ENCODE data around the gene SLX9.

The SLX9 gene

DNA sequence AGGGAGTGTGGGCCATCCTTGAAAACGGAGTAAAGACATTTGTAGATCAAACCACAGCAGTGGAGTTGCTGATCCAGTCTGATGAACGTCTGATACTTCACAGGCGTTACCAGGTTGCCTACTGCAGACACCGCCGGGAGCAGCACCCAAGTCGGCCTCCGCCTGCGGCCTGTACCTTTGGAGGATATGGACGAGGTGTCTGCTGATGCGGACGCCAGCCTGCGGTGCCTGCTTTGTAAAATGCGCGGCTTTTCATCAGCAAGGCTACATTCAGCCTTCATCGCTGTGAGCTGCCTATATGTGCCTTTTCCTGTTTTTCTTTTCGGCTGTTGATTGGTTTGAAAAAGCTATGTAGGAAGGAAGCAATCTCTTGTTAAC is 16.0 kb downstream of the SLX9 start:
- H4K20me1 ChIP-seq (ENCODE audit: insufficient read depth, low read length): no peaks in the 10 kb centered on the region
- no peak for TF ChIP-seq EZH2 (IDR thresholded peaks at IDR 0.05; ENCODE audit: borderline replicate concordance, low read length)
- TF ChIP-seq, protein P1, sequence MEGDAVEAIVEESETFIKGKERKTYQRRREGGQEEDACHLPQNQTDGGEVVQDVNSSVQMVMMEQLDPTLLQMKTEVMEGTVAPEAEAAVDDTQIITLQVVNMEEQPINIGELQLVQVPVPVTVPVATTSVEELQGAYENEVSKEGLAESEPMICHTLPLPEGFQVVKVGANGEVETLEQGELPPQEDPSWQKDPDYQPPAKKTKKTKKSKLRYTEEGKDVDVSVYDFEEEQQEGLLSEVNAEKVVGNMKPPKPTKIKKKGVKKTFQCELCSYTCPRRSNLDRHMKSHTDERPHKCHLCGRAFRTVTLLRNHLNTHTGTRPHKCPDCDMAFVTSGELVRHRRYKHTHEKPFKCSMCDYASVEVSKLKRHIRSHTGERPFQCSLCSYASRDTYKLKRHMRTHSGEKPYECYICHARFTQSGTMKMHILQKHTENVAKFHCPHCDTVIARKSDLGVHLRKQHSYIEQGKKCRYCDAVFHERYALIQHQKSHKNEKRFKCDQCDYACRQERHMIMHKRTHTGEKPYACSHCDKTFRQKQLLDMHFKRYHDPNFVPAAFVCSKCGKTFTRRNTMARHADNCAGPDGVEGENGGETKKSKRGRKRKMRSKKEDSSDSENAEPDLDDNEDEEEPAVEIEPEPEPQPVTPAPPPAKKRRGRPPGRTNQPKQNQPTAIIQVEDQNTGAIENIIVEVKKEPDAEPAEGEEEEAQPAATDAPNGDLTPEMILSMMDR (IDR thresholded peaks at IDR 0.05; ENCODE audit: low read length): no peak

DNA sequence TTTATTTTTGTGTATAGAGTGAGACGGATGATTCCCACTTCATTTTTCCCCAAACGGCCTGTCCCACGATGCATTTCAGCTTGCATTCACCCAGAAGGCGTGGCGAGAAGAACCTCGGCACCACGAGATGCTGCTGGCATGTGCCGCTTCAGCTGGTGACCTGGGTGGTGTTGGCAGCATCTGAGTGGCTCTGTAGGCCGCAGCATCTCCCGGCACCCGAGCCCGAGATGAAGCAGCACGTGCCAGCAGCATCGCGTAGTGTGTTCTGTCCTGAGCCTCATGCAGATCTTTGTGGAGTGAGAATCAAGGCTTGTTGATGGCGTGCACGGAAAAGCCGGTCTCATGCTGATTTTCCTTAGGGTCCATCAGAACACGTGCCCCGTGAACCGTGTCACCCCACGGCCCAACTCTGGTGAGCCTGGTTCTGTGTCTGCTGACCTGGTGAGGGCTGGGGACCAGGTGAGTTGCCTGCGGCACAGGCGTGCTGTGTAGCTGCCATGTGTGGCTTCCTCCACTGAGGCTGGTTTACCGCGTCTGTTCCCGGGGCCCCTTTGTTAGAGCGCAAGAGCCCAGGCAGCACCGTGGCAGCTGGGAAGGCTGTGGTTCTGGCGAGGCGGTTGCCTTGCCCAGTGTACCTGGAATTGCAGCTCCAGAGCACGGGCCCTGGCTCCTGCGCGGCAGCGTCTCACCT is 16.7 kb downstream of the SLX9 start:
- Histone ChIP-seq H3K9ac (ENCODE audit: low read length) (no peak overlapping the region), H3K9me2 (ENCODE audit: low read depth, low read length) (no peaks in the 10 kb centered on the region), H3K27me3 (ENCODE audit: insufficient read depth, low read length) (no peaks in the 10 kb centered on the region), H3K4me3 (ENCODE audit: low read depth, low read length, poor library complexity, severe bottlenecking) (no peak overlapping the region), H3K27ac (ENCODE audit: low read depth, low read length, poor library complexity, severe bottlenecking) (no peak overlapping the region), H3F3A (ENCODE audit: insufficient read depth, low read length) (no peaks in the 10 kb centered on the region; the same call in 1 of the 2 replicates), H4K20me1 (ENCODE audit: insufficient read depth, low read length) (no peaks in the 10 kb centered on the region), H2AFZ (ENCODE audit: low read length) (no peak overlapping the region), H3K36me3 (ENCODE audit: insufficient read depth, low read length) (peaks cover 78% of the 10 kb centered on the region), H3K9me3 (ENCODE audit: low read length) (no peaks in the 10 kb centered on the region), H3K4me1 (ENCODE audit: insufficient read depth, low read length, severe bottlenecking) (peaks cover 13% of the 10 kb centered on the region), H3K79me2 (ENCODE audit: insufficient read depth, low read length) (no peaks in the 10 kb centered on the region), H3K4me2 (ENCODE audit: low read length) (no peak overlapping the region)
- TF ChIP-seq, protein P1 (IDR thresholded peaks at IDR 0.05; ENCODE audit: low read length): no peak
- no peak for TF ChIP-seq EZH2 (IDR thresholded peaks at IDR 0.05; ENCODE audit: borderline replicate concordance, low read length)

More for the DNA sequence above, 16.0 kb downstream of the SLX9 start:
- Histone ChIP-seq H3K27me3 (ENCODE audit: insufficient read depth, low read length) (no peaks in the 10 kb centered on the region), H3K9me2 (ENCODE audit: low read depth, low read length) (no peaks in the 10 kb centered on the region), H2AFZ (ENCODE audit: low read length) (no peak overlapping the region), H3K4me2 (ENCODE audit: low read length) (no peak overlapping the region), H3K36me3 (ENCODE audit: insufficient read depth, low read length) (peaks cover 76% of the 10 kb centered on the region), H3K4me1 (ENCODE audit: insufficient read depth, low read length, severe bottlenecking) (peaks cover 16% of the 10 kb centered on the region), H3K27ac (ENCODE audit: low read depth, low read length, poor library complexity, severe bottlenecking) (no peak overlapping the region), H3F3A (ENCODE audit: insufficient read depth, low read length) (no peaks in the 10 kb centered on the region; the same call in 1 of the 2 replicates), H3K79me2 (ENCODE audit: insufficient read depth, low read length) (no peaks in the 10 kb centered on the region), H3K9ac (ENCODE audit: low read length) (no peak overlapping the region), H3K9me3 (ENCODE audit: low read length) (no peaks in the 10 kb centered on the region), H3K4me3 (ENCODE audit: low read depth, low read length, poor library complexity, severe bottlenecking) (no peak overlapping the region)

DNA sequence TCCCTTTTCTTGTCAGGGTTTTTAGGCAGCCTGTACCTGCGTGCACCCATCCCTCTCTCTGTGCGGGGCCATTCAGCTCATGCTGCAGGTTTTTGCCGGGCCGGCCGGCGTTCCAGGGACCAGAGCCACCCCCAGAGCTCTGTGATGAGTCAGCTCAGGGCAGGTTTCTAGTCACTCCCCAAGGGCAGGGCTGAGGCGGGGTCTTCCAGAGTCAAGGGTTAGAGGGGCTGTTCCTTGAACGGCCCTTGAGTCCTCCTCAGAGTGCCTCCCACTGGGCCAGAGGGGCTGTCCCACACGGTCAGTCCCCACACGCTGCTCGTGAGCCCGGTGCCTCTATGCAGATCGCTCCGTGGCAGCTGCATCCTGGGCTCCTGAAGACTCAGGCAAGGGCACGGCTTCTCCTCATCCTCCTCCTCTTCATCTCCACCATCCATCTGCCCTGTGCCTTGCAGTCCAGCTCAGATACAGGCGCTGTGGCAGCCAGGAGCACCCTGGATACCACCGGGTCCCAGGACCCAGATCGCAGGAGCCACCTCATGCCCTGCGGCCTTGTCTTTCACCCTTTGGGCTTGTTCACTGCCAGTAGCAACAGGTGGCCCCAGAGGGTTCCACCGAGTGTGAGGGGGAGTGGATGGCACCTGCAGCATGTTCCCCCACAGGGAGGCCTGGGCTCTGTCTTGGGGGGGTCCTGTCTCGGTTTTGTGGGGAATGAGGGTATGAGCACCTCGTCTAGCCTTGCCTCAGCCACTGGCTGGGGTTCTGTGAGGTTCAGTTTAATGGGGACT is 17.4 kb downstream of the SLX9 start:
- H3K27ac ChIP-seq (ENCODE audit: low read depth, low read length, poor library complexity, severe bottlenecking): no peak overlapping the region
- no peaks in the 10 kb centered on the region for H3K79me2 ChIP-seq (ENCODE audit: insufficient read depth, low read length)
- no peak overlapping the region for H2AFZ ChIP-seq (ENCODE audit: low read length)
- no peaks in the 10 kb centered on the region for H3K9me3 ChIP-seq (ENCODE audit: low read length)
- no peaks in the 10 kb centered on the region for H4K20me1 ChIP-seq (ENCODE audit: insufficient read depth, low read length)
- H3K9ac ChIP-seq (ENCODE audit: low read length): no peak overlapping the region
- TF ChIP-seq, protein P1 (IDR thresholded peaks at IDR 0.05; ENCODE audit: low read length): no peak
- no peak for TF ChIP-seq EZH2 (IDR thresholded peaks at IDR 0.05; ENCODE audit: borderline replicate concordance, low read length)
- H3K4me2 ChIP-seq (ENCODE audit: low read length): no peak overlapping the region
- peaks cover 80% of the 10 kb centered on the region for H3K36me3 ChIP-seq (ENCODE audit: insufficient read depth, low read length)
- H3K27me3 ChIP-seq (ENCODE audit: insufficient read depth, low read length): no peaks in the 10 kb centered on the region
- no peaks in the 10 kb centered on the region; the same call in 1 of the 2 replicates for H3F3A ChIP-seq (ENCODE audit: insufficient read depth, low read length)
- no peaks in the 10 kb centered on the region for H3K9me2 ChIP-seq (ENCODE audit: low read depth, low read length)
- H3K4me3 ChIP-seq (ENCODE audit: low read depth, low read length, poor library complexity, severe bottlenecking): no peak overlapping the region
- peaks cover 6% of the 10 kb centered on the region for H3K4me1 ChIP-seq (ENCODE audit: insufficient read depth, low read length, severe bottlenecking)
